Measurements from ENCODE around the gene RFXANK.

Gene RFXANK

GRCh38 chr19:19240476-19240875, 48.4 kb downstream of the RFXANK start:
- DNase-seq (ENCODE audit: low read depth), result no peak
- H3K4me3 ChIP-seq (ENCODE audit: control insufficient read depth, low read depth, low read length), result no peak overlapping the region
- TF ChIP-seq, protein P1, sequence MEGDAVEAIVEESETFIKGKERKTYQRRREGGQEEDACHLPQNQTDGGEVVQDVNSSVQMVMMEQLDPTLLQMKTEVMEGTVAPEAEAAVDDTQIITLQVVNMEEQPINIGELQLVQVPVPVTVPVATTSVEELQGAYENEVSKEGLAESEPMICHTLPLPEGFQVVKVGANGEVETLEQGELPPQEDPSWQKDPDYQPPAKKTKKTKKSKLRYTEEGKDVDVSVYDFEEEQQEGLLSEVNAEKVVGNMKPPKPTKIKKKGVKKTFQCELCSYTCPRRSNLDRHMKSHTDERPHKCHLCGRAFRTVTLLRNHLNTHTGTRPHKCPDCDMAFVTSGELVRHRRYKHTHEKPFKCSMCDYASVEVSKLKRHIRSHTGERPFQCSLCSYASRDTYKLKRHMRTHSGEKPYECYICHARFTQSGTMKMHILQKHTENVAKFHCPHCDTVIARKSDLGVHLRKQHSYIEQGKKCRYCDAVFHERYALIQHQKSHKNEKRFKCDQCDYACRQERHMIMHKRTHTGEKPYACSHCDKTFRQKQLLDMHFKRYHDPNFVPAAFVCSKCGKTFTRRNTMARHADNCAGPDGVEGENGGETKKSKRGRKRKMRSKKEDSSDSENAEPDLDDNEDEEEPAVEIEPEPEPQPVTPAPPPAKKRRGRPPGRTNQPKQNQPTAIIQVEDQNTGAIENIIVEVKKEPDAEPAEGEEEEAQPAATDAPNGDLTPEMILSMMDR (conservative IDR thresholded peaks at IDR 0.05; ENCODE audit: control insufficient read depth, insufficient read depth, low read depth, low read length), result no peak

- no peak overlapping the region for H3K4me3 ChIP-seq (ENCODE audit: control insufficient read depth, low read depth, low read length)
- DNase-seq (ENCODE audit: low read depth), result no peak
- TF ChIP-seq, protein P1 (conservative IDR thresholded peaks at IDR 0.05; ENCODE audit: control insufficient read depth, insufficient read depth, low read depth, low read length), result no peak
Observed at GRCh38 chr19:19250196-19250801, 58.2 kb downstream of the RFXANK start.
